Gastrocnemius medialis (tissue), 4 donors: ENCODE results near the gene CERCAM.

ENCODE experiments used
- CTCF ChIP-seq, 5 experiments: fragments of 450-650 bp in 3 of 5; fragments of 200-600 bp in 2 of 5; sonication (generic) in 2 of 5; IDR thresholded peaks in 4 of 5; conservative IDR thresholded peaks in 1 of 5; 1 replicate in 4 of 5; 2 replicates in 1 of 5; pipeline ENCODE4 v1.5.1; 2016 to 2019; ENCODE audit warnings: antibody characterized with exemption in 5 of 5, mild to moderate bottlenecking in 3 of 5, moderate library complexity in 3 of 5
- POLR2A ChIP-seq, 2 donors: fragments of 450-650 bp; IDR thresholded peaks; one replicate each; pipeline ENCODE4 v1.6.1; 2017; ENCODE audit warnings: antibody characterized with exemption in 2 of 2, mild to moderate bottlenecking in 2 of 2, moderate library complexity in 2 of 2

GRCh38 chr9:128392302-128393144 lies 28.1 kb upstream of the CERCAM start:
- no peak for TF ChIP-seq CTCF (IDR thresholded peaks at IDR 0.05 in 4 of 5, conservative IDR thresholded peaks at IDR 0.05 in 1 of 5)
- no peak for TF ChIP-seq POLR2A (IDR thresholded peaks at IDR 0.05)
